Spleen (tissue), 11 donors: ENCODE data around the gene MISP. TPM values are rescaled to one million over a fixed set of nuclear protein-coding genes. Genes with fewer than 3 reads are reported as not detected.
A peak's percentile ranks its signal among the peaks of the same experiment; 100 is the strongest.

Experiments
- DNase-seq: peaks from one replicate; pipeline ENCODE4 v3.0.0-alpha.2; 2020
- H3K27ac ChIP-seq, 8 donors: fragments of 200-600 bp; sonication (generic) in 7 of 8; 1 replicate in 4 of 8; 2 replicates in 4 of 8; pipeline versions ENCODE4 v1.5.0 to v1.8.0; 2016 to 2021; ENCODE audit warnings: inconsistent platforms in 4 of 8, mild to moderate bottlenecking in 4 of 8, moderate library complexity in 1 of 8
- H3K27me3 ChIP-seq, 7 donors: fragments of 200-600 bp; sonication (generic) in 6 of 7; replicated peaks in 1 of 7; 1 replicate in 4 of 7; 2 replicates in 3 of 7; pipeline versions ENCODE4 v1.5.0 to v1.8.0; 2016 to 2021; ENCODE audit warnings: inconsistent platforms in 3 of 7, mild to moderate bottlenecking in 1 of 7
- H3K36me3 ChIP-seq, 6 donors: fragments of 200-600 bp; sonication (generic) in 5 of 6; 1 replicate in 4 of 6; 2 replicates in 2 of 6; pipeline versions ENCODE4 v1.5.0 to v1.8.0; 2016 to 2021; ENCODE audit warnings: inconsistent platforms in 2 of 6
- H3K4me1 ChIP-seq, 6 donors: fragments of 200-600 bp; sonication (generic) in 5 of 6; 1 replicate in 3 of 6; 2 replicates in 3 of 6; pipeline versions ENCODE4 v1.5.0 to v1.8.0; 2016 to 2021; ENCODE audit warnings: inconsistent platforms in 3 of 6
- H3K4me3 ChIP-seq, 8 donors: fragments of 200-600 bp; sonication (generic) in 7 of 8; 1 replicate in 4 of 8; 2 replicates in 4 of 8; pipeline versions ENCODE4 v1.5.0 to v1.8.0; 2016 to 2021; ENCODE audit warnings: inconsistent platforms in 4 of 8, mild to moderate bottlenecking in 4 of 8, moderate library complexity in 2 of 8
- H3K9me3 ChIP-seq, 8 donors: fragments of 200-600 bp; sonication (generic) in 7 of 8; 1 replicate in 4 of 8; 2 replicates in 4 of 8; pipeline versions ENCODE4 v1.5.0 to v1.8.0; 2016 to 2021; ENCODE audit warnings: inconsistent platforms in 4 of 8
- CTCF ChIP-seq, 11 experiments: fragments of 200-600 bp in 7 of 11; fragments of 450-650 bp in 4 of 11; sonication (generic) in 4 of 11; IDR thresholded peaks in 8 of 11; conservative IDR thresholded peaks in 3 of 11; 1 replicate in 7 of 11; 2 replicates in 4 of 11; pipeline versions ENCODE4 v1.4.0 to v1.8.0; 2016 to 2021; ENCODE audit warnings: antibody characterized with exemption in 11 of 11, inconsistent platforms in 4 of 11, mild to moderate bottlenecking in 1 of 11
- POLR2A ChIP-seq, 3 donors: fragments of 450-650 bp; IDR thresholded peaks; one replicate each; pipeline ENCODE4 v1.5.1; 2017; ENCODE audit warnings: antibody characterized with exemption in 3 of 3, mild to moderate bottlenecking in 1 of 3
- POLR2AphosphoS5 ChIP-seq, 3 donors: sonication (generic); formaldehyde crosslinking; IDR thresholded peaks; one replicate each; pipeline ENCODE4 v1.5.1; 2017; ENCODE audit warnings: antibody characterized with exemption in 3 of 3
- WGBS, 5 donors: extraction: QIAGEN DNeasy Blood & Tissue Kit in 3 of 5; methylation state at CpG; one replicate each; pipeline versions ENCODE4 v1.1.5 to v1.1.7; 2013 to 2018; 5-methylcytosine and 5-hydroxymethylcytosine counted together
- intact Hi-C: fragments of 100-400 bp; cut with DNase I; formaldehyde crosslinking; loops from one replicate; pipeline ENCODE4 v1.15.0; 2023; ENCODE audit warnings: low total_unique reads
- polyA plus RNA-seq, 3 donors: library from polyadenylated mRNA; stranded (reverse); fragments of 200-250 nt; gene quantifications; one replicate each; pipeline ENCODE4 v1.2.1, GENCODE V29; 2013
- total RNA-seq, 7 donors: library from RNA; depleted of rRNA in 3 of 7; stranded (reverse); fragments of >200 nt in 3 of 7; fragmentation: NEBNext Ultra II Directional in 4 of 7; extraction: Animal tissue kit (Norgen Biotek cat#: 25700) in 4 of 7; gene quantifications; one replicate each; pipeline versions ENCODE4 v1.1.0 to v1.2.1, GENCODE V29; 2016 to 2021
- donor health status: healthy with polysubstance abuse.
- donor health status: DM: no; HTN: no; CAD: no; lungs with moderate emphysema.
- donor health status: DM: no; HTN: no; CAD: no.
- donor health status: Bipolar disorder and iron deficiency.
- donor health status: healthy.
- donor health status: DM: no; HTN: no; CAD: no.
- donor health status: DM: yes; HTN: yes; CAD: no.

The MISP gene
- total and polyA plus RNA-seq, 10 donors: 0.13 TPM; not detected in 9

GRCh38 chr19:795073-795611 is 44.2 kb downstream of the MISP start:
- H3K36me3 ChIP-seq: peaks cover 0 to 11% (median 2%) of the 10 kb centered on the region in 6 donors
- DNase-seq: no peak
- H3K27ac ChIP-seq: no peak overlapping the region
- TF ChIP-seq POLR2A (IDR thresholded peaks at IDR 0.05) (no peak), CTCF (IDR thresholded peaks at IDR 0.05 in 8 of 11, conservative IDR thresholded peaks at IDR 0.05 in 3 of 11) (no peak), POLR2AphosphoS5 (IDR thresholded peaks at IDR 0.05) (peak in 1 of 3 donors; percentile 25)
- no peaks in the 10 kb centered on the region for H3K9me3 ChIP-seq
- H3K27me3 ChIP-seq: no peaks in the 10 kb centered on the region
- peaks cover 23 to 67% (median 42%) of the 10 kb centered on the region in 6 donors for H3K4me1 ChIP-seq
- intact Hi-C loops: no loop called here
- H3K4me3 ChIP-seq: no peak overlapping the region
- WGBS, 5 donors: 87 to 94% (median 88%) methylated on average over 16 to 28 of the region's 28 CpGs

- TF ChIP-seq POLR2A (IDR thresholded peaks at IDR 0.05) (no peak), POLR2AphosphoS5 (IDR thresholded peaks at IDR 0.05) (no peak)
- WGBS, 5 donors: 83 to 92% (median 86%) methylated on average over 16 to 39 of the region's 39 CpGs
- DNase-seq: peak; percentile 89
Observed at GRCh38 chr19:795691-796581, 45.0 kb downstream of the MISP start.

GRCh38 chr19:796692-797527 is 46.0 kb downstream of the MISP start, which contains the start of gene PTBP1:
Gene PTBP1 (plus strand): TSS chr19:797452. CDS start chr19:797498, 46 bp downstream.
- H3K36me3 ChIP-seq: peaks cover 0 to 29% (median 2%) of the 10 kb centered on the region in 6 donors
- TF ChIP-seq POLR2A (IDR thresholded peaks at IDR 0.05) (no peak), CTCF (IDR thresholded peaks at IDR 0.05 in 8 of 11, conservative IDR thresholded peaks at IDR 0.05 in 3 of 11) (peak in 7 of 11 experiments; percentile 24 to 55 (median 31)), POLR2AphosphoS5 (IDR thresholded peaks at IDR 0.05) (peak; percentile 86 to 95 (median 90))
- H3K27me3 ChIP-seq: no peaks in the 10 kb centered on the region
- WGBS, 5 donors: 0 to 1% (median 1%) methylated on average over 37 to 83 of the region's 83 CpGs
- H3K27ac ChIP-seq: peak within 1 kb of the TSS; percentile 93 to 100 (median 99)
- H3K4me3 ChIP-seq: peak within 1 kb of the TSS; percentile 80 to 99 (median 91)
- intact Hi-C loops: no loop called here
- peak; percentile 100 for DNase-seq
- no peaks in the 10 kb centered on the region for H3K9me3 ChIP-seq
- peaks cover 41 to 68% (median 52%) of the 10 kb centered on the region in 6 donors for H3K4me1 ChIP-seq

More at GRCh38 chr19:795691-796581, 45.0 kb downstream of the MISP start:
- no peaks in the 10 kb centered on the region for H3K27me3 ChIP-seq
- peaks cover 31 to 67% (median 47%) of the 10 kb centered on the region in 6 donors for H3K4me1 ChIP-seq
- H3K27ac ChIP-seq: peak overlapping the region; percentile 38 to 100 (median 88)
- H3K36me3 ChIP-seq: peaks cover 0 to 19% (median 2%) of the 10 kb centered on the region in 6 donors
- intact Hi-C loops: no loop called here
- H3K4me3 ChIP-seq: peak overlapping the region; percentile 55 to 96 (median 76)
- H3K9me3 ChIP-seq: no peaks in the 10 kb centered on the region
